Measurements from ENCODE around the gene GPC5. TPM values are rescaled to one million over a fixed set of nuclear protein-coding genes. Genes with fewer than 3 reads are reported as not detected.

The GPC5 gene
- total and polyA plus RNA-seq, 2 of the 13 experiments (the other 11 are each of a cell fraction or from before 2014, with no cell fraction given) = 0.02 to 0.07 TPM

- TF ChIP-seq HMGXB3 (CRISPR knock-in tag; IDR thresholded peaks at IDR 0.05; ENCODE audit: borderline replicate concordance) (no peak), HIC2 (CRISPR knock-in tag; IDR thresholded peaks at IDR 0.05; ENCODE audit: low read depth) (no peak), ZBTB37 (CRISPR knock-in tag; IDR thresholded peaks at IDR 0.05) (no peak), ZNF331 (CRISPR knock-in tag; IDR thresholded peaks at IDR 0.05) (peak; percentile 24; the same call in 1 of the 2 replicates), ZNF317 (CRISPR knock-in tag; IDR thresholded peaks at IDR 0.05) (no peak), USF2 (IDR thresholded peaks at IDR 0.05; ENCODE audit: low read depth, low read length) (peak; percentile 71), USF2 (CRISPR knock-in tag; IDR thresholded peaks at IDR 0.05; ENCODE audit: borderline replicate concordance) (no peak; the same call in 1 of the 2 replicates), CEBPG (CRISPR knock-in tag; IDR thresholded peaks at IDR 0.05) (peak; percentile 69), MTERF4 (CRISPR knock-in tag; IDR thresholded peaks at IDR 0.05) (no peak)
Observed at GRCh38 chr13:91747186-91747585, 348.8 kb downstream of the GPC5 start (continued).

Measured in HepG2 (cell line).